GM08714 (cell line): ENCODE measurements around the gene KIF5A.
"Not testable (repeated sequence)": the region's sequence is repeated elsewhere in the genome, so short reads cannot be mapped to it uniquely, and the experiment has no call there.

Experiments
- H3K4me3 ChIP-seq: fragments of 200-500 bp; sonication (Bioruptor generic); 2 replicates; pipeline ENCODE4 v1.5.1; 2014; ENCODE audit warnings: mild to moderate bottlenecking, low read length, inconsistent platforms
- ZNF274 ChIP-seq: IDR thresholded peaks from 2 replicates; pipeline ENCODE4 v1.6.1; 2012; ENCODE audit warnings: mild to moderate bottlenecking, low read depth, low read length

KIF5A gene

GRCh38 chr12:57549909-57550640 lies at the start of gene KIF5A:
Gene KIF5A, plus strand, starts transcription at chr12:57550044. Its CDS starts 228 bp downstream, at chr12:57550272.
- peak within 1 kb of the TSS; percentile 19; the same call in 1 of the 2 replicates for H3K4me3 ChIP-seq
- TF ChIP-seq ZNF274: no peak

GRCh38 chr12:57500213-57500612 lies 49.6 kb upstream of the KIF5A start:
- no peak for TF ChIP-seq ZNF274
- H3K4me3 ChIP-seq: no peak overlapping the region

DNA sequence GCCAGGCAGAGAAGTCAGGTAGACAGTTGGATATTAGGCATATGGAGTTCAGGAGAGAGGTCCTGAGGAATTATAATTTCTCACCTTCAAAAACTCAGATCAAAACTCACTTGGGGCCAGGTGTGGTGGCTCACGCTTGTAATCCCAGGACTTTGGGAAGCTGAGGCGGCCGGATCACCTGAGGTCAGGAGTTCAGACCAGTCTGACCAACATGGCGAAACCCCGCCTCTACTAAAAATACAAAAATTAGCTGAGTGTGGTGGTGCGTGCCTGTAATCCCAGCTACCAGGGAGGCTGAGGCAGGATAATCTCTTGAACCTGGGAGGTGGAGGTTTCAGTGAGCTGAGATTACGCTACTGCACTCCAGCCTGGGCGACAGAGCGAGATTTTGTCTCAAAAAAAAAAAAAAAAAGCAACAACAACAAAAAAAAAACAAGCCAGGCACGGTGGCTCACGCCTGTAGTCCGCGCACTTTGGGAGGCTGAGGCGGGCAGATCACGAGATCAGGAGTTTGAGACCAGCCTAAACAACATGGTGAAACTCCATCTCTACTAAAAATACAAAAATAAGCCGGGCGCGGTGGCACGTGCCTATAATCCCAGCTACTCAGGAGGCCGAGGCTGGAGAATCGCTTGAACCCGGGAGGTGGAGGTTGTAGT lies 47.4 kb upstream of the KIF5A start:
- not testable (repeated sequence) for H3K4me3 ChIP-seq

GRCh38 chr12:57506541-57506940 lies 43.3 kb upstream of the KIF5A start:
- H3K4me3 ChIP-seq: not testable (repeated sequence)

- not testable (repeated sequence) for H3K4me3 ChIP-seq
Measured at GRCh38 chr12:57507796-57508195, 42.0 kb upstream of the KIF5A start.

DNA sequence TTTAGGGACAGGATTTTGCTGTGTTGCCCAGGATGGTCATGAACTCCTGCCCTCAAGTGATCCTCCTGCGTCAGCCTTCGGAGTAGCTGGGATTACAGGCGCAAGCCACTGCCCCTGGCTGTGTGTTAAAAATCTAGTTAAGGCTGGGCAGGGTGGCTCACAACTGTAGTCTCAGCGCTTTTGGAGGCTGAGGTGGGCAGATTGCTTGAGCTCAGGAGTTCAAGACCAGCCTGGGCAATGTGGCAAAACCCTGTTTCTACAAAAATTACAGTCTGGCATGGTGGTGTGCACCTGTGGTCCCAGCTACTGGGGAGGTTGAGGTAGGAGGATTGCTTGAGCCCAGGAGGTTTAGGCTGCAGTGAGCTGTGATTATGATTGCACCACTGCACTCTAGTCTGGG lies 38.7 kb upstream of the KIF5A start:
- H3K4me3 ChIP-seq: no peak overlapping the region
- TF ChIP-seq ZNF274: no peak

- TF ChIP-seq ZNF274: no peak
Measured at GRCh38 chr12:57511588-57512325, 38.1 kb upstream of the KIF5A start.

GRCh38 chr12:57512665-57513064 lies 37.2 kb upstream of the KIF5A start:
- no peak for TF ChIP-seq ZNF274
- no peak overlapping the region for H3K4me3 ChIP-seq

More at GRCh38 chr12:57511588-57512325, 38.1 kb upstream of the KIF5A start:
- H3K4me3 ChIP-seq: no peak overlapping the region

DNA sequence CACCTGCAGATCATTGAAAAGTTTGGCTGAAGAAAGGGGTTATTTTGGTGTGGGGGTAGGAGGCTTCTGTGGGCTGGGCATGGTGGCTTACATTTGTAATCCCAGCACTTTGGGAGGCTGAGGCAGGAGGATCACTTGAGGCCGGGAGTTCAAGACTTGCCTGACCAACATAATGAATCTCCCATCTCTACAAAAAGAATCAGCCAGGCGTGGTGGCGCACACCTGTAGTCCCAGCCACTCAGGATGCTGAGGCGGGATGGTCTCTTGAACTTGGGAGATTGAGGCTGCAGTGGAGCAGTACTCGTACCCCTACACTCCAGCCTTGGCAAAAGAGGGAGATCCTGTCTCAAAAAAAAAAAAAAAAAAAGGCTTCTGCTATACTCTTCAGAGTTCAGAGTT lies 36.6 kb upstream of the KIF5A start:
- no peak for TF ChIP-seq ZNF274
- no peak overlapping the region for H3K4me3 ChIP-seq

- H3K4me3 ChIP-seq: not testable (repeated sequence)
Measured at GRCh38 chr12:57513677-57514076, 36.2 kb upstream of the KIF5A start.

GRCh38 chr12:57514246-57514645 lies 35.6 kb upstream of the KIF5A start:
- not testable (repeated sequence) for H3K4me3 ChIP-seq

- H3K4me3 ChIP-seq: no peak overlapping the region
- TF ChIP-seq ZNF274: no peak
Measured at GRCh38 chr12:57514720-57515407, 35.0 kb upstream of the KIF5A start.

- TF ChIP-seq ZNF274: no peak
- H3K4me3 ChIP-seq: no peak overlapping the region
Measured at GRCh38 chr12:57515408-57515933, 34.4 kb upstream of the KIF5A start.

DNA sequence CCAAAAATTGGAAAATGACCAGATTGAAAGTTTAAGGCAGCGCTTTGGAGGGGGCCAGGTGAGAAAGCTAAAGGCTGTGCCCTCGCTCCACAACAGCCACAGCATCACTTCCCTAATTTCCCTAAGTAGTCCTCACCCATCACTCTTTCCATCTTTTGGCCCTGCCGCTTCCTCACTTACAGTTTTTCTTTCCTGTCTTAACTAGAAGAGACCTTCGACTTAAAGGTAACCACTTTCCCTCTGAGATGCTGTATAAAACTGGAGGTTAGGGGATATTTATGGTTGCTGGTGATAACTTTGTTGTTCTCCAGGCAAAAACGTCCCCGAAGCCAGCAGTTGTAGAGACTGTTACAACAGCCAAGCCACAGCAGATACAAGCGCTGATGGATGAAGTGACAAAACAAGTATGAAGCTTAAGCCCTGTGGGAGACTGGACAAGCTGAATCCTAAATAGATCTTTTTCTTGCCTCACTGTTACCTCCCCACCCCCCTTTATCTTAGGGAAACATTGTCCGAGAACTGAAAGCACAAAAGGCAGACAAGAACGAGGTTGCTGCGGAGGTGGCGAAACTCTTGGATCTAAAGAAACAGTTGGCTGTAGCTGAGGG lies 33.8 kb upstream of the KIF5A start:
- TF ChIP-seq ZNF274: no peak
- no peak overlapping the region for H3K4me3 ChIP-seq
